ENCODE data around the gene TMIGD2. TPM values are rescaled to one million over a fixed set of nuclear protein-coding genes. Genes with fewer than 3 reads are reported as not detected.

Gene TMIGD2
- total and polyA plus RNA-seq, 2 donors from 2014 or later = 0.47 TPM; not detected in 1

DNA sequence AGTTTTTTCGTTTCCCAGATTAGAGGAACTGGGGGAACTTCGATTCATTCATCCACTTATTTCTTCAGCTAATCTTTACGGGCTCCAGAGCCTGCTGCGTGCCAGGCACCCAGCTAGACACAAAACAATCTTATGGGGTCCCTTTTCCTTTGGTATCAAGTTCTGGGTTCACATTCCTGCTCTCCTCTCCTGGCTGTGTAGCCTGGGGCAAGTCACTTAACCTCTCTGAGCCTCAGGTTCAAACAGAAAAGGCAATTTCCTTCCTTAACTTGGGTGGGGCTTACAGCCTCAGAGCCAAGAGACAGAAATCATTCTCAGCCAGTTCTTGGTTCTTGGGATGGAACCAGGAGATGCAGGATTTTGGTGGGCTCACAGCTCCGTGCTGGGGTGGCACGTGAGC lies 17.2 kb downstream of the TMIGD2 start:
- H3K9ac ChIP-seq (ENCODE audit: low read length in 3 of 3) = no peak overlapping the region

DNA sequence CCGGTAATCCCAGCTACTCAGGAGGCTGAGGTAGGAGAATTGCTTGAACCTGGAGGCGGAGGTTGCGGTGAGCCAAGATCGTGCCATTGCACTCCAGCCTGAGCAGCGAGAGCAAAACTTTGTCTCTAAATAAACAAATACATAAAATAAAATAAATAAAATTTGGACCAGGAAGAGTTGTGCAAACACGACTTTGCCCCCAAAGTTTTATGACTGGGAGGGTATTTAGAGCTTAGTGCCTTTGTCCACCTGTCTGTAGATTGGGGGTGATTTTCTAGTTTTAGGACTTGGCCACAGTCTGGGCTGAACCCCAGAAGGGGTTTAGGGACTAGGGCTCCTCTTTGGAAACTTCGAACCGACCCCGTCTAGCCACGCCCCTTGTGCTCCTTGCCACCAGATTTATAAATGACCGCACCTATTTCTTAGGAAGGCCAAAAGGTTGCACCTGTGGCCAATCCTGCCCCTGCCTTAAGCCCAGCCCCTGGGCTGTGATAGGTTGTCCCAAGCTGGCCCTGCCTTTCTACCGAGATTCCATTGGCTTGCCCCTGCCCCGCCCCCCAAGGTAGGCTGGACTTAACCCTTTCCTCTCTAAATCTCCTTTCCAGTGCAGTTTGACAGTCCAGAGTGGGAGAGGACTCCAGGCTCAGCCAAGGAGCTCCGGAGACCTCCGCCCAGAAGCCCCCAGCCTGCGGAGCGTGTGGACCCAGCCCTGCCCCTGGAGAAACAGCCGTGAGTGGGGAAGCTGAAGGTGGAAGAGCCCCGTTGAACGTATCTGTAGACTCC lies 17.8 kb downstream of the TMIGD2 start:
- intact Hi-C loops (cut with DNase I) = no loop called here
- FAIRE-seq (no peak), DNase-seq (no peak)
- Histone ChIP-seq H3K4me1 (ENCODE audit: control insufficient read depth in 2 of 3, insufficient read depth in 2 of 3, low read depth in 1 of 3, low read length in 3 of 3) (no peaks in the 10 kb centered on the region), H3K4me3 (ENCODE audit: low read length in 3 of 3) (no peak overlapping the region), H3K36me3 (ENCODE audit: control insufficient read depth in 2 of 3, insufficient read depth in 3 of 3, low read length in 3 of 3) (no peaks in the 10 kb centered on the region), H3K27ac (ENCODE audit: low read depth in 2 of 2, low read length in 2 of 2) (no peak overlapping the region), H3K9ac (ENCODE audit: low read length in 3 of 3) (no peak overlapping the region), H3K9me3 (ENCODE audit: control insufficient read depth in 2 of 3, insufficient read depth in 1 of 3, low read length in 3 of 3) (no peaks in the 10 kb centered on the region), H3K27me3 (ENCODE audit: control insufficient read depth, insufficient read depth, low read length) (no peaks in the 10 kb centered on the region)
- TF ChIP-seq, protein P1, sequence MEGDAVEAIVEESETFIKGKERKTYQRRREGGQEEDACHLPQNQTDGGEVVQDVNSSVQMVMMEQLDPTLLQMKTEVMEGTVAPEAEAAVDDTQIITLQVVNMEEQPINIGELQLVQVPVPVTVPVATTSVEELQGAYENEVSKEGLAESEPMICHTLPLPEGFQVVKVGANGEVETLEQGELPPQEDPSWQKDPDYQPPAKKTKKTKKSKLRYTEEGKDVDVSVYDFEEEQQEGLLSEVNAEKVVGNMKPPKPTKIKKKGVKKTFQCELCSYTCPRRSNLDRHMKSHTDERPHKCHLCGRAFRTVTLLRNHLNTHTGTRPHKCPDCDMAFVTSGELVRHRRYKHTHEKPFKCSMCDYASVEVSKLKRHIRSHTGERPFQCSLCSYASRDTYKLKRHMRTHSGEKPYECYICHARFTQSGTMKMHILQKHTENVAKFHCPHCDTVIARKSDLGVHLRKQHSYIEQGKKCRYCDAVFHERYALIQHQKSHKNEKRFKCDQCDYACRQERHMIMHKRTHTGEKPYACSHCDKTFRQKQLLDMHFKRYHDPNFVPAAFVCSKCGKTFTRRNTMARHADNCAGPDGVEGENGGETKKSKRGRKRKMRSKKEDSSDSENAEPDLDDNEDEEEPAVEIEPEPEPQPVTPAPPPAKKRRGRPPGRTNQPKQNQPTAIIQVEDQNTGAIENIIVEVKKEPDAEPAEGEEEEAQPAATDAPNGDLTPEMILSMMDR (IDR thresholded peaks at IDR 0.05; ENCODE audit: borderline replicate concordance, extremely low read depth, insufficient read depth) = no peak

More for the DNA sequence above, 17.2 kb downstream of the TMIGD2 start:
- no peaks in the 10 kb centered on the region for H3K36me3 ChIP-seq (ENCODE audit: control insufficient read depth in 2 of 3, insufficient read depth in 3 of 3, low read length in 3 of 3)
- TF ChIP-seq, protein P1 (IDR thresholded peaks at IDR 0.05; ENCODE audit: borderline replicate concordance, extremely low read depth, insufficient read depth) = no peak
- no peak for DNase-seq
- H3K4me1 ChIP-seq (ENCODE audit: control insufficient read depth in 2 of 3, insufficient read depth in 2 of 3, low read depth in 1 of 3, low read length in 3 of 3) = no peaks in the 10 kb centered on the region
- no peak for FAIRE-seq
- no peaks in the 10 kb centered on the region for H3K9me3 ChIP-seq (ENCODE audit: control insufficient read depth in 2 of 3, insufficient read depth in 1 of 3, low read length in 3 of 3)
- H3K27ac ChIP-seq (ENCODE audit: low read depth in 2 of 2, low read length in 2 of 2) = no peak overlapping the region
- no peaks in the 10 kb centered on the region for H3K27me3 ChIP-seq (ENCODE audit: control insufficient read depth, insufficient read depth, low read length)
- no peak overlapping the region for H3K4me3 ChIP-seq (ENCODE audit: low read length in 3 of 3)
- intact Hi-C loops (cut with DNase I) = no loop called here

DNA sequence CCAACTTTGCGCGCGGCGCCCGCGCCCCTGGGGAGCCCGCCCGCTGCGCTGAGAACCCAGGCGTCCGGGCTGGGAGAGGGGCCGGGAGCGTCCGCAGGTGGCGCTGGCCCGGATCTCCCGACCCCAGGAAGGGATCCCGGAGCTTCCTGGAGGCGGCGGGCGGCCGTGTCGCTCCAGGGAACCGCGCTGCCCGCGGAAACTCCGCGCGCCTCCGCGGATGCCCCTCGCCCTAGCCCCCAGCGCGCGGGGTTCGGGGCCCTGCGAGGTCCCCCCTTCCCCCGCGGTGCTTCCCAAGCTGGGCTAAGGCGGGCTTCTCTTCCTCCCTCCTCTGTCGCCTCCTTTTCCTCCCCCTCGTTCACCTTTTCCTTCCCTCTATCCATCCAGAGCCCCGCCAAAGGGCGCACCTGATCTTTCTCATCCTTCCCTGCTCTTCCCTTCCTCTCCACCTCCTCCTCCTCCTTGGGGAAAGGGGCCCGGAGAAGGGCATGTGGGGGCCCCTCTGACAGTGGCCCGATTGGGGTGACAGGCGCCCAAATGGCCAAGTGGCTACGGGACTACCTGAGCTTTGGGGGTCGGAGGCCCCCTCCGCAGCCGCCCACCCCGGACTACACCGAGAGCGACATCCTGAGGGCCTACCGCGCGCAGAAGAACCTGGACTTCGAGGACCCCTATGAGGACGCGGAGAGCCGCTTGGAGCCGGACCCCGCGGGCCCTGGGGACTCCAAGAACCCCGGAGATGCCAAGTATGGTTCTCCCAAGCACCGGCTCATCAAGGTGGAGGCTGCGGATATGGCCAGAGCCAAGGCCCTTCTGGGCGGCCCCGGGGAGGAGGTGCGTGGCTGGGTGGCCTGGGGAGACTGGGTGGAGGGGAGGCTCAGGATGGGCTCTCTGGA lies 22.4 kb downstream of the TMIGD2 start:
- no peak overlapping the region for H3K27ac ChIP-seq (ENCODE audit: low read depth in 2 of 2, low read length in 2 of 2)
- no peak overlapping the region for H3K4me3 ChIP-seq (ENCODE audit: low read length in 3 of 3)
- H3K36me3 ChIP-seq (ENCODE audit: control insufficient read depth in 2 of 3, insufficient read depth in 3 of 3, low read length in 3 of 3) = no peaks in the 10 kb centered on the region
- FAIRE-seq (no peak), DNase-seq (no peak)
- no peak overlapping the region for H3K9ac ChIP-seq (ENCODE audit: low read length in 3 of 3)
- no peaks in the 10 kb centered on the region for H3K9me3 ChIP-seq (ENCODE audit: control insufficient read depth in 2 of 3, insufficient read depth in 1 of 3, low read length in 3 of 3)
- no peaks in the 10 kb centered on the region for H3K4me1 ChIP-seq (ENCODE audit: control insufficient read depth in 2 of 3, insufficient read depth in 2 of 3, low read depth in 1 of 3, low read length in 3 of 3)
- H3K27me3 ChIP-seq (ENCODE audit: control insufficient read depth, insufficient read depth, low read length) = no peaks in the 10 kb centered on the region
- intact Hi-C loops (cut with DNase I) = no loop called here
- TF ChIP-seq, protein P1 (IDR thresholded peaks at IDR 0.05; ENCODE audit: borderline replicate concordance, extremely low read depth, insufficient read depth) = no peak

All from kidney (tissue), 14 donors.